Measurements from ENCODE around the gene NFKBIE.
A peak's percentile ranks its signal among the peaks of the same experiment; 100 is the strongest.
"Not testable (repeated sequence)": the region's sequence is repeated elsewhere in the genome, so short reads cannot be mapped to it uniquely, and the experiment has no call there.

The NFKBIE gene

GRCh38 chr6:44234101-44235025, 31.0 kb downstream of the NFKBIE start:
- Histone ChIP-seq H3K27me3 (ENCODE audit: insufficient read depth, poor library complexity, severe bottlenecking) (no peaks in the 10 kb centered on the region), H3K27ac (replicated peaks) (peak overlapping the region; percentile 84), H3K4me3 (replicated peaks; ENCODE audit: insufficient read depth, low read length) (no peak overlapping the region)
- DNase-seq (ENCODE audit: low read depth in 1 of 2, low spot score in 1 of 2), result peak in 1 of 2 experiments; percentile 51
- TF ChIP-seq GABPA (IDR thresholded peaks at IDR 0.05; ENCODE audit: low read depth), result no peak
- TF ChIP-seq POLR2AphosphoS5 (IDR thresholded peaks at IDR 0.05; ENCODE audit: low read depth), result no peak
- no peak for TF ChIP-seq REST (IDR thresholded peaks at IDR 0.05; ENCODE audit: insufficient replicate concordance, low read depth)
- TF ChIP-seq SPI1 (IDR thresholded peaks at IDR 0.05; ENCODE audit: borderline replicate concordance, low read depth), result peak; percentile 4; the same call in 1 of the 2 replicates
- TF ChIP-seq CTCF (IDR thresholded peaks at IDR 0.05; ENCODE audit: insufficient read depth, low read length), result peak; percentile 53

GRCh38 chr6:44233567-44234100, 31.7 kb downstream of the NFKBIE start:
- DNase-seq (ENCODE audit: low read depth in 1 of 2, low spot score in 1 of 2), result no peak
- H3K27ac ChIP-seq (replicated peaks), result peak overlapping the region; percentile 84
- peak; percentile 91 for TF ChIP-seq SPI1 (IDR thresholded peaks at IDR 0.05; ENCODE audit: borderline replicate concordance, low read depth)
- TF ChIP-seq REST (IDR thresholded peaks at IDR 0.05; ENCODE audit: insufficient replicate concordance, low read depth), result no peak

GRCh38 chr6:44232676-44233566, 32.4 kb downstream of the NFKBIE start:
- peak overlapping the region; percentile 84 for H3K27ac ChIP-seq (replicated peaks)
- TF ChIP-seq REST (IDR thresholded peaks at IDR 0.05; ENCODE audit: insufficient replicate concordance, low read depth) (no peak), CTCF (IDR thresholded peaks at IDR 0.05; ENCODE audit: insufficient read depth, low read length) (no peak), SPI1 (IDR thresholded peaks at IDR 0.05; ENCODE audit: borderline replicate concordance, low read depth) (no peak), GABPA (IDR thresholded peaks at IDR 0.05; ENCODE audit: low read depth) (peak; percentile 59), POLR2AphosphoS5 (IDR thresholded peaks at IDR 0.05; ENCODE audit: low read depth) (0 out of 2 replicates have a peak, but pooled peaks have one; percentile 39)

More at GRCh38 chr6:44233567-44234100, 31.7 kb downstream of the NFKBIE start:
- H3K4me3 ChIP-seq (replicated peaks; ENCODE audit: insufficient read depth, low read length), result no peak overlapping the region
- no peaks in the 10 kb centered on the region for H3K27me3 ChIP-seq (ENCODE audit: insufficient read depth, poor library complexity, severe bottlenecking)

GRCh38 chr6:44231426-44231825, 33.9 kb downstream of the NFKBIE start:
- not testable (repeated sequence) for H3K4me3 ChIP-seq (replicated peaks; ENCODE audit: insufficient read depth, low read length); H3K27me3 ChIP-seq (ENCODE audit: insufficient read depth, poor library complexity, severe bottlenecking)
- peak in 1 of 2 experiments; percentile 73 for DNase-seq (ENCODE audit: low read depth in 1 of 2, low spot score in 1 of 2)
- H3K27ac ChIP-seq (replicated peaks), result peak overlapping the region; percentile 84

More at GRCh38 chr6:44232676-44233566, 32.4 kb downstream of the NFKBIE start:
- peak in 1 of 2 experiments; percentile 81 for DNase-seq (ENCODE audit: low read depth in 1 of 2, low spot score in 1 of 2)
- H3K27me3 ChIP-seq (ENCODE audit: insufficient read depth, poor library complexity, severe bottlenecking), result no peaks in the 10 kb centered on the region
- no peak overlapping the region for H3K4me3 ChIP-seq (replicated peaks; ENCODE audit: insufficient read depth, low read length)

Data from HL-60 (cell line).